SJCRH30 (cell line): ENCODE data around the gene MYO5B. TPM values are rescaled to one million over a fixed set of nuclear protein-coding genes. Genes with fewer than 3 reads are reported as not detected.

ENCODE experiments used
- DNase-seq, 2 experiments: peaks; one replicate each; pipeline ENCODE4 v3.0.0-alpha.2; 2015 to 2020
- H3K27ac ChIP-seq: fragments of 250-450 bp; sonication (Bioruptor Pico); 2 replicates; pipeline ENCODE4 v1.5.1; 2020; ENCODE audit warnings: mild to moderate bottlenecking, moderate library complexity
- H3K27me3 ChIP-seq: fragments of 250-450 bp; sonication (Bioruptor Pico); 2 replicates; pipeline ENCODE4 v1.5.1; 2020; ENCODE audit warnings: mild to moderate bottlenecking, moderate library complexity
- H3K36me3 ChIP-seq: fragments of 250-450 bp; sonication (Bioruptor Pico); 2 replicates; pipeline ENCODE4 v1.5.1; 2020; ENCODE audit warnings: mild to moderate bottlenecking, moderate library complexity
- H3K4me1 ChIP-seq: fragments of 250-450 bp; sonication (Bioruptor Pico); 2 replicates; pipeline ENCODE4 v1.5.1; 2020; ENCODE audit warnings: mild to moderate bottlenecking, moderate library complexity
- H3K4me3 ChIP-seq: fragments of 250-450 bp; sonication (Bioruptor Pico); 2 replicates; pipeline ENCODE4 v1.5.1; 2020; ENCODE audit warnings: mild to moderate bottlenecking, moderate library complexity
- H3K9me3 ChIP-seq: fragments of 250-450 bp; sonication (Bioruptor Pico); replicated peaks from 2 replicates; pipeline ENCODE4 v1.5.1; 2020; ENCODE audit warnings: mild to moderate bottlenecking, moderate library complexity
- total RNA-seq: library from RNA; depleted of rRNA; stranded (reverse); fragments of >200 nt; shearing (Covaris generic); gene quantifications from 2 replicates; pipeline ENCODE4 v1.2.3, GENCODE V29; 2014

Gene MYO5B
- total RNA-seq, 1 experiment from 2014 or later = 39.1 TPM

DNA sequence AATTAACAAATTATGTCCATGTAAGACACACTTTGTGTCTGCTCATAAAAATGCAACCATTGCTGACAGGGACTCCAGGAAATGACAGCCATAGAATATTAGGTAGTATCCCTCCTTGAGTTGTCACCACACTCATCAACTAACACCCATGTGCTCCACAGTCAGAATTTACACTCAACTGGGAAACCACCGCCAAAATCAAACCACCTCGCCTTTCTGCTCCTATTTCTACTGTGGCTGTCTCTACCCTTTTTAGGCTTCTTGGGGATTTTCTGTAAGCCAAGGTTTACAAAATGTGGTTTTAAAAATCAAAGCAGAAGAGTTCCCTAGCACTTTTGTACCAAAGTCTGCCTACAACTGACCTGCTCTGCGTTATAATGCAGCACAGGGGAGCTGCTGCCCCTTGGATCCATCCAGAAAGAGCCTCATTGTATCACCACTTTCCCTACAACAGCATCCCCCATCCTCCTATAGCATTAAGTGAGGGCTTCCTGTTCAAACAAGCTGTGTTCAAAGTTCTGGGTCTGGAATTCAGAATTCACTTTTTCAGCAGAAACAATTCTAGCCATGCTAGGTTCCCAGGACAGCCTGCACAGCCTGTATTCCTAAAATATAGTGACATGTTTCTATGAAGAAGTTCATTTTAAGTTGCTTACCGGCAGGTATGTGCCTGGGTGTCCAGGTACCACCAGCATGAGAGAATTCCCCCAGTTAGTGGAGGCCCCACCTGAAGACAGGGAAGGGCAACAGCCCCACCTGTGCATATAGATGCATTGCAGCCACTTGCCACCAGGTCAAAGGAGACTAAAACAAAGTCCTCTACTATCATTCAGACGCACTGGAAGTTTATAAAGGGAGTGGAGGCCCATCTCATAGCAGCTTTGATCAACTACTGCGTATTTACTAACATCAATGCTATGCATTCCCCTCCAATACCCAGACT lies 104.3 kb downstream of the MYO5B start:
- Histone ChIP-seq H3K9me3 (no peaks in the 10 kb centered on the region), H3K27ac (no peak overlapping the region; the same call in 1 of the 2 replicates), H3K4me1 (peaks cover 3% of the 10 kb centered on the region; the same call in 1 of the 2 replicates), H3K4me3 (no peak overlapping the region), H3K27me3 (no peaks in the 10 kb centered on the region), H3K36me3 (no peaks in the 10 kb centered on the region)
- DNase-seq = no peak

DNA sequence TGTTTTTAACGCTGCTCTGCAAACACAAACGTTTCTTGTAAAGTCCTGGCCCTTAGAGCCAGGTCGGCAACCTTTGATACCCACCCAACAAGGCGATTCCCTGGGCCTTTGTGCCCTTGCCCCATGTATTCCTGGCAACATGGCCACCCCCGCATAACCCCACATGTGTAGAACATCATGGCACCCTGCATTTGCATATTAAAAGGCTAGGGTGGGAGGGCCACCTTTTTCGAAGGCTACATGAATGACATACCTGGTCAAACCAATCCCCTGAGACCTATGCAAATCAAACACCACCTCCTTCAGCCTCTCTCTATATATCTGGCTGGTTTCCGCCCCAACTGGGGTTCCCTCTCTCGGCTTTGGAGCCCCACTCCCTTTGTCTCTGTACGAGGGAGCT lies 105.2 kb downstream of the MYO5B start:
- no peaks in the 10 kb centered on the region for H3K36me3 ChIP-seq
- DNase-seq = no peak
- H3K4me3 ChIP-seq = no peak overlapping the region
- H3K27ac ChIP-seq = no peak overlapping the region
- H3K9me3 ChIP-seq = no peaks in the 10 kb centered on the region
- H3K27me3 ChIP-seq = no peaks in the 10 kb centered on the region
- peaks cover 3% of the 10 kb centered on the region; the same call in 1 of the 2 replicates for H3K4me1 ChIP-seq

DNA sequence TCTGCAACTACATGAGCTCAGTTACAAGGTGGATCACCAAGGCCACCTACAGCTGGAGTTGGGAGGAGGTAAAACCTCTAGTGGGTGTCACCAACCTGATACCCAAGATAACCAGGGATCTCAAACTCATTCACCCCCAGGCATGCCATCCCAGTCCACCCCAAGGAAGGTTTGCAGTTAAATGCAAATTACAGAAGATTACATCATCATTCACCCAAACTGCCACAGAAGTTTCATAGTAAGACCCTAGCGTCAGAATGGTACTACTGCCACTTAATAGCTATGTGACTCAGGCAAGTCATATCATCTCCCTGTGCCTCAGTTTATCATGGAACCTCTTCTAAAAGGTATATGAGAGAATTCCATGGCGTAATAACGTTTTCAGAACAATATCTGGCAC lies 111.2 kb downstream of the MYO5B start:
- H3K4me3 ChIP-seq = no peak overlapping the region
- no peaks in the 10 kb centered on the region for H3K9me3 ChIP-seq
- no peaks in the 10 kb centered on the region for H3K4me1 ChIP-seq
- DNase-seq = no peak
- H3K27ac ChIP-seq = no peak overlapping the region
- H3K27me3 ChIP-seq = no peaks in the 10 kb centered on the region
- H3K36me3 ChIP-seq = no peaks in the 10 kb centered on the region

DNA sequence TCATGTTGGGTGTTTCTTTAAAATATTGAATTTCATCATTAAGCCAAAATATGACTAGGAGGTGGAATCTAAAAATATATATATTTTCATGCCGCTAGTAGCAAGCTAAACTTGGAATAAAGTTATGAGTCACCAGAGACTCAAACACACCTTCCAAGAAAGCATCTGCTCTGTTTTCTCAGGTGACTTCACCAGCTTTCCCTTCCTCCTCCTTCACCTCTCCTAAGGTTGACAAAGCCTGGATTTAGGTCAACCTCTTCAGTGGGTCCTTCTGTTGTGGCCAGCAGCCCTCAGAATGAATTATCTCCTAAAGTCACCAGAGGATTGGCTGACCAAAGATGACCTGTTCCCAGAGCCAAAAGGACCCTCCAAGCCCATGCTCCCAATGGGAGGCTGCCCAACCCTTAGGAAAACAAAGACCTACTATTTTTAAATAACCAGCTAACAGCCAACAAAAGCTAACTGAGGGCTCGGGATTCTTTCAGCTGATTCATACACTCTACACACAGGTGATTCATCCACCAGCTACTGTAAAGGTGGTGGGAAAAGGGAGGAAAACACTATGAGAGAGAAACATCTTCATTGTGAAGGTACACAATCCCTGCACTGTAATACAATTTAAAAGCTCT lies 113.9 kb downstream of the MYO5B start:
- H3K9me3 ChIP-seq = no peaks in the 10 kb centered on the region
- no peaks in the 10 kb centered on the region for H3K27me3 ChIP-seq
- no peak overlapping the region for H3K27ac ChIP-seq
- DNase-seq = no peak
- H3K36me3 ChIP-seq = no peaks in the 10 kb centered on the region
- H3K4me1 ChIP-seq = no peaks in the 10 kb centered on the region
- H3K4me3 ChIP-seq = no peak overlapping the region

DNA sequence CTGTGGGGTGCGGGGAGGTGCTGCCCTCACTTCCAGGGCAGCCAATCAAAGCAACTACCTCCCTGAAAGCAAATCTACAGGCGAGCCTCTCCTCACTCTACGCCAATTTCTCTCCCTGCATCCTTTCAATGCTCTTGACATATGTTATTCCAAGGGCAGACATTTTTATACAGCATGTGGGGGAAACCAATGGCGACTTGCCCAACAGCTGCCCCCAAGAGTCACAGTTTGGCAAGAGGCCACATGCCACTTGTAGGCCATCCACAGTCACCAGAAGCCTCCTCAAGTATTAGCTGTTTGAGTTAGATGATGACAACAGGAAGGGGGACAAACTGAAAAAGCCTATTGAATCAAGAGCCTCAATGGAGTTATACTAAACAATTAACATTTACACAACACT lies 114.6 kb downstream of the MYO5B start:
- Histone ChIP-seq H3K9me3 (no peaks in the 10 kb centered on the region), H3K36me3 (no peaks in the 10 kb centered on the region), H3K27me3 (no peaks in the 10 kb centered on the region), H3K27ac (no peak overlapping the region), H3K4me1 (no peaks in the 10 kb centered on the region), H3K4me3 (no peak overlapping the region)
- DNase-seq = peak in 1 of 2 experiments; percentile 4

DNA sequence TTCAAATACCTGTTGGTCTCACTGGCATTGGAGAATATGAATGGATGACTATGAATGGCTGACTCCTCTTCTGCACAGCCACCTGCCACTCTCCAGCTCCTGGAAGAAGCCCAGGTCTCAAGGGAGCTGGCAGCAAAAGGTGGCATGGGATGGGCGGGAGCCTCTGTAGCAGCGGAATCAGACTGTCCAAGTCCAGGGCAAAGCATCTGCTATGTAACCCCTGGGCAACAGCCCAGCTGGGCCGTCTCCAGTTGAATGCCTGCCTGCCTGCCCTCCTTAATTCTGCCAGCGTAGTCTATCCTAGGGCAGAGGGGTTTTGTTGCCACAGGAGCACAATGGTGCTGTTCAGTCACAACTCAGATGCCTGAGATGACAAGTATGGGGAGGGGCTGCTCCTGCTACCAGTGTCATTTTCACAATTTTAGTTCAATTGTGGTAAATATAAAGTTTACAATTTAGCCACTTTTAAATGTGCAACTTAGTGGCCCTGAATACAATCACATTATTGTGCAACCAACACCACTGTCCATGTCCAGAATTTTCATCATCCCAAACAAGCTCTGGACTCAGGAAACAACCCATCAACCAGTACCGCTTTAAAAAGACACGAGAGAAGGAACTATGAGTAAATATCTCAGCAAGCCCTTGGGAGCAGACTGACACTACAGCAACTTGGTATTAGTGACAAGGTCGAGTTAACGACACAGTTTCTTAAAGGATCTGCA lies 115.2 kb downstream of the MYO5B start:
- Histone ChIP-seq H3K27ac (no peak overlapping the region), H3K4me1 (no peaks in the 10 kb centered on the region), H3K36me3 (no peaks in the 10 kb centered on the region), H3K27me3 (no peaks in the 10 kb centered on the region), H3K4me3 (no peak overlapping the region), H3K9me3 (no peaks in the 10 kb centered on the region)
- no peak for DNase-seq

DNA sequence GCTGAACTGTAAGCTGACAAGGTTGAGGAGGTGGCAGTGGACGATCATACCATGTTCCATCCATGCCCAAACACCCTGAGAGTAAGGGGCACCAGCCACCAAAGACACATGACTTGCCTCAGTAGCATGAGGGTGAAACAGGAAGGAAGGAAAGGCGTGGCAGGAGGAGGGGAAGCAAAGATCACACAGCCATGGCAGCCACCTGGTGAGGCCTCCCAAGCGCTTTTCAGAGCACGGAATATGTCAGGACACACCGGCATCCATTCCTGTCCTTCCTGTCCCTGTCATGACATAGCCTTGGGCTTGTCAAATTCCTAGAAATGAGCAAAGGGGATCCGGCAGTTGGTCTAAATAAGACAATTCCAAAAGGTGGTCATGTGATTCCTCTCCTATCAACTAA lies 118.7 kb downstream of the MYO5B start:
- Histone ChIP-seq H3K36me3 (no peaks in the 10 kb centered on the region), H3K27ac (no peak overlapping the region), H3K4me3 (no peak overlapping the region), H3K27me3 (no peaks in the 10 kb centered on the region), H3K9me3 (no peaks in the 10 kb centered on the region), H3K4me1 (no peaks in the 10 kb centered on the region)
- no peak for DNase-seq

DNA sequence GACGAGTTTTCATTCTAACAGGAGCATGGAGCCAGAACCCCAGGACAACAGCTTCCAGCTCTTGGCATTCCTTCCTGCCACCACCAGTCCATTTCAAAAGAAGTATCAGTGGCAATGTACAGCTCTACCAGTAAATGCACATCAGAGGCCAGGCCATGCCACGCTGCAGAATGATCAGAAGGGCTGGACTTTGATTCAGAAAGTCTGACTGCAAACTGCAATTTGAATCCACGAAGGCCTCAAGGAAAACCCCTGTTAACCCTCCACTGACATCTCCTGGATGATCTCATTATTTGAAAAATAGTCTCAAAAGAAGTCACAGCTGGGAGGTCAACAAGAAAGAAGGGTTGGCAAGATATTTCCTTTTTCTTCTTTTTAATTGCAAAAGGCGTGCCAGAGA lies 119.2 kb downstream of the MYO5B start:
- Histone ChIP-seq H3K4me3 (no peak overlapping the region), H3K27ac (no peak overlapping the region), H3K27me3 (no peaks in the 10 kb centered on the region), H3K36me3 (no peaks in the 10 kb centered on the region), H3K4me1 (no peaks in the 10 kb centered on the region), H3K9me3 (no peaks in the 10 kb centered on the region)
- no peak for DNase-seq

DNA sequence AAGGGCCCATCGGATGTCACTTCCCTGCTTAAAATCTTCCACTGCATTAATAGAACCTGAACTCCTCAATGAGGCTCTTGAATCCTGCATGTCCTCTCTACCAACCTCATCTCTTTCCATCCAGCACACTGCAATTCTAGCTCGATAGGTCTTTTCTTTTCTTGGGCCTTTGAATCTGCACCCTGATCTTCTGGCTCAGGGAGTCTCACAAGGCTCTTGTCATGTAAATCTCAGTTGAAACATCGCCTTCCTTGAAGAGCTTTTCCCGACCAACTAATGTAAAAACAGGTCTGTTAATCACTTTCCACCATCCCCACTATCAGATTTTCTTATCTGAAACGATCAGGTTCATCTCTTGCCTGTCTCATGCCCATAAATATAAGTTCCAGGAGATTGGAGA lies 120.5 kb downstream of the MYO5B start:
- Histone ChIP-seq H3K4me1 (no peaks in the 10 kb centered on the region), H3K27ac (no peak overlapping the region), H3K9me3 (no peaks in the 10 kb centered on the region), H3K27me3 (no peaks in the 10 kb centered on the region), H3K4me3 (no peak overlapping the region), H3K36me3 (no peaks in the 10 kb centered on the region)
- DNase-seq = no peak

DNA sequence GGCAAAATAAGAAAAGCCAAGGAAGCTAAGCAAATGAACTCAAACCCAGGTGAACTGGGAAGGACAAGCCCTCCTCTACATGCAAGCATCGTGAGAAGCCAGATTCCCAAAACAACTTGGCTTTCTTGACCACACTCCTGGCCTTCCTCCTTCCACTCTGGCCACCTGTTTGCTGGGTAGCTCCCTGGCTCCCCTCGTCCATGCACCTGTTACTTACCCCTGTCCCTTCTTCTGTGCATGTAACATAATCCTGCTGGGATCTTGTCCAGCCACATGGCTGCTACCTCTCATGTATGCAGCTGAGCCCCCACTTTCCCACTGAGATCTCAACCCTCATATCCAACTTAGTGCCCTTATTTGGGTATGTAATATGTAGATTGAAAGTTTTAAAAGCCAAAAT lies 121.6 kb downstream of the MYO5B start:
- Histone ChIP-seq H3K36me3 (no peaks in the 10 kb centered on the region), H3K4me3 (no peak overlapping the region), H3K27ac (no peak overlapping the region), H3K9me3 (no peaks in the 10 kb centered on the region), H3K4me1 (no peaks in the 10 kb centered on the region), H3K27me3 (no peaks in the 10 kb centered on the region)
- DNase-seq = peak in 1 of 2 experiments; percentile 1

DNA sequence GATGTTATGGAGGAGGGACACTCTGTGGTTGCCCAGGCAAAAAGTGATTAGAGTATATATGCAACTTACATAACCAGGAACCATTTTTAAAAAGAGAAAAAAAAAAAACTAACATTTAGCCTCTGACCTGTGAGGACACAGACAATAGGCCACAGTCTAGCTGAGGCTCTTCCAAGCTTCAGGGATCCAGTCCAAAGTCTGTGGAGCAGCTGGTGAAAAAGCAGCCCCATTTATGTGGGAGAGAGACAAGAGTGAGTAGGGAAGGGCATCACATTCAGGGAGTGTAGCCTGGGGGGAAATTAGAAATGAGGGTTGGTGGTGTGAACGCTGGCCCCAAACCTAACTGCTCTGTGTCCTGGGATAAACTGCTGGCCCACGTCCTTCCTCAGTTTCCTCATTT lies 122.8 kb downstream of the MYO5B start:
- Histone ChIP-seq H3K36me3 (no peaks in the 10 kb centered on the region), H3K4me1 (no peaks in the 10 kb centered on the region), H3K4me3 (no peak overlapping the region), H3K9me3 (no peaks in the 10 kb centered on the region), H3K27me3 (no peaks in the 10 kb centered on the region), H3K27ac (no peak overlapping the region)
- no peak for DNase-seq

DNA sequence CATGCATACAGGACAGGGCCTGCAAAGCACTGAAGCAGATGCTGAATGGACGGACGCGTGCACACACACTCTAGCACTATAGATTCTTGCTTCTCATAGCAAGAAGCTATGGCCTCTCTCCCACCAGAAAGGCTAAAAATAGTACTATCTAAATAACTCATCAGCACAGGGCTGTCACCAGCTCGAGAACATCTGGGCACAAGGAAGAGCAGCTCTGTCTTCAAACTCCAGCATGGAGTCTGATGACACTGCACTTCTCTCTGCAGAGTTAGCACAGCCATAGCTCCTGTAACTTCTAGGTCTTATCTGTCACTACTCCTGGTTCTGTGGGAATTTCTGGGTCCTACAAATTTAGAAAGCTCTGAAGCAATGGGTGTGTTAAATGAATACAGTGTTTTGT lies 123.5 kb downstream of the MYO5B start:
- DNase-seq = no peak
- Histone ChIP-seq H3K36me3 (no peaks in the 10 kb centered on the region), H3K27me3 (no peaks in the 10 kb centered on the region), H3K4me3 (no peak overlapping the region), H3K4me1 (no peaks in the 10 kb centered on the region), H3K9me3 (no peaks in the 10 kb centered on the region), H3K27ac (no peak overlapping the region)

DNA sequence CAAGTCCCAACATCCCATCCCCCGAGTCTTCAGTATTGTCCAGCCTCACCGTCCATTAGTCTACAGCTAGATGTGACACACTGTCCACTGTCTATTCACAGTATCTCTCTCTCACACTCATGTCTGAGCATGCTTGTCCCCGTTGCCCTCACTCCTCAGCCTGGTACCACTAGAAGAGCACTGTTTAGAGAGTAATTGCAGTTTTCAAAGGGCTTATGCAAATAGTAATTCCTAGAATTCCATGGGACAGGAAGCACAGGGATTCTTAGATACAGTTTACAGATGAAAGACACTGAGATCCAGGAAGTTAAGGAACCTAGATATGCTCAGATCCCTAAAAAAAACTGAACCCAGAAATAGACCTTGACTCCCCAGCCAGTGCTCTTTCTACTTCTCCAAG lies 125.5 kb downstream of the MYO5B start:
- Histone ChIP-seq H3K9me3 (no peaks in the 10 kb centered on the region), H3K36me3 (no peaks in the 10 kb centered on the region), H3K4me3 (no peak overlapping the region), H3K27me3 (no peaks in the 10 kb centered on the region), H3K4me1 (no peaks in the 10 kb centered on the region), H3K27ac (no peak overlapping the region)
- no peak for DNase-seq

DNA sequence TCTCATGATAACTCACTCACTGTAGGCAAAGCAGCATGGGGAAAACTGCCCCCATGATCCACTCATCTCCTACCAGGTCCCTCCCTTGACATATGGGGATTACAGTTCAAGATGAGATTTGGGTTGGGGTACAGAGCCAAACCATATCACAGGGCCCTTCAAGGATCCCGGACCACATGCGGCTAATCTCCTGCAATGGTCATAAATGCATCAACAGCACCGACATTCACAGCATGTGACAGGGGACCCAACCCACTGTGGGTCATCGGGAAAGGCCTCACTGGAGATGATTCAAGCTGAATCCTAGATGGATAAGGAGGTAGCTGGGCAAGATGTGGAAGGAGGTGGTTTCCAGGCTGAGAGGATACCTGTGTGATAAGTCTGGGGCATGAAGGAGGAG lies 129.4 kb downstream of the MYO5B start:
- H3K27me3 ChIP-seq = no peaks in the 10 kb centered on the region
- H3K36me3 ChIP-seq = no peaks in the 10 kb centered on the region
- no peak overlapping the region for H3K4me3 ChIP-seq
- H3K9me3 ChIP-seq = no peaks in the 10 kb centered on the region
- no peaks in the 10 kb centered on the region for H3K4me1 ChIP-seq
- no peak overlapping the region for H3K27ac ChIP-seq
- DNase-seq = no peak

DNA sequence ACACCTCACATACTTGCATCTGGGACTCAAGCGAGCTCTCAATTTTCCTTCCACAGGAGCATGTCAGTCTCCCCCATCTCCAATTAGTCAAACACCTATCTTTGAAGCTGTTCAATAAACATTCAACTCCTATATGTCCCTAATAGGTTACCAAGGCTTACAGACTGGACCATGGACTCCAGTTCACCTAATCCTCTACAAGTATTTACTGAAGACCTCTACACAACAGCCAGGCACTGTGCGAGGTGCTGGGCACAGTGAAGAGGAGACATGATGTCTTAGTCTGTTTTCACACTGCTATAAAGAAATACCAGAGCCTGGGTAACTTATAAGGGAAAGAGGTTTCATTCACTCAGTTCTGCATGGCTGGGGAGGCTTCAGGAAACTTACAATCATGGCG lies 129.9 kb downstream of the MYO5B start:
- Histone ChIP-seq H3K9me3 (no peaks in the 10 kb centered on the region), H3K27me3 (no peaks in the 10 kb centered on the region), H3K36me3 (no peaks in the 10 kb centered on the region), H3K4me1 (no peaks in the 10 kb centered on the region), H3K27ac (no peak overlapping the region), H3K4me3 (no peak overlapping the region)
- DNase-seq = no peak
